Measurements from ENCODE around the gene PITPNC1. TPM values are rescaled to one million over a fixed set of nuclear protein-coding genes. Genes with fewer than 3 reads are reported as not detected.

Gene PITPNC1
- polyA plus RNA-seq, 1 of the 3 experiments (the other 2 are of a cell fraction): 18.4 TPM

DNA sequence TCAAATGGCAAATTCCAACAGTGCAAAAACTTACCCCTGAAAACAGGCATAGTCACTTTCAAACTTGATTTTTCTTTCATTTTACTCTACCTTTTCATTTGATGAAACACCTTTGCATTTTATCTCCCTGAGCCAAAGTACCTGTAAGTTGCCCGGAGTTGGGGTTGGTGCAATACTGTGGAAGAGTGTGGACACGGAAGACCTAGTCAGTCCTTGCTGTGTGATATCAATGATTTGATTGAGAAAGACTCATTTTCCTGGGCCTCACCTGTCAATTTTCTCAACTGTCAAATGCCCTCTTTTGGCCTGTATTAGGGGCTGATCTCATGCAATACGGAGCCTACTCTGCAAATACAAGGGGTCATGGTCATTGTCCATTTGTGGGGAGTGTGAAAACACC lies 22.6 kb downstream of the PITPNC1 start:
- Histone ChIP-seq H3K9me3 (no peaks in the 10 kb centered on the region), H4K20me1 (ENCODE audit: insufficient read depth) (no peaks in the 10 kb centered on the region), H3K4me3 (ENCODE audit: low read depth in 2 of 2, low read length in 1 of 2) (no peak overlapping the region), H3K27ac (ENCODE audit: low read depth in 2 of 2, low read length in 1 of 2) (no peak overlapping the region; a peak in 1 of 4 replicates), H3K4me1 (ENCODE audit: control insufficient read depth in 1 of 2, insufficient read depth in 2 of 2, low read depth in 1 of 2, low read length in 1 of 2) (peaks cover 6% of the 10 kb centered on the region in 2 experiments; a peak in 2 of 4 replicates), H3K79me2 (ENCODE audit: insufficient read depth) (peaks cover 52% of the 10 kb centered on the region), H3K4me2 (no peak overlapping the region), H3F3A (replicated peaks; ENCODE audit: insufficient read depth) (peaks cover 7% of the 10 kb centered on the region), H3K36me3 (replicated peaks in 1 of 2; ENCODE audit: control insufficient read depth in 1 of 2, insufficient read depth in 2 of 2, low read length in 1 of 2) (no peaks in the 10 kb centered on the region), H3K9me2 (no peaks in the 10 kb centered on the region), H3K9ac (no peak overlapping the region), H2AFZ (ENCODE audit: low read depth) (no peak overlapping the region), H3K27me3 (ENCODE audit: insufficient read depth) (no peaks in the 10 kb centered on the region)
- CTCF ChIA-PET: interaction anchor here (1.2 kb wide), 1 partner anchor 13 kb away, joined by 6 read pairs; no protein-coding TSS in a partner anchor
- WGBS (ENCODE audit: low lambda C conversion rate): 93% methylated on average over 3 of the region's 3 CpGs
- POLR2A ChIA-PET: no interaction called here
- DNase-seq: no peak
- TF ChIP-seq RFX5 (IDR thresholded peaks at IDR 0.05; ENCODE audit: low read length) (no peak), TCF12 (IDR thresholded peaks at IDR 0.05) (no peak), NFIC (IDR thresholded peaks at IDR 0.05; ENCODE audit: borderline replicate concordance) (no peak), TAF1 (IDR thresholded peaks at IDR 0.05; ENCODE audit: borderline replicate concordance, low read depth, low read length) (no peak), RAD21 (IDR thresholded peaks at IDR 0.05; ENCODE audit: low read length) (no peak), MEF2A (IDR thresholded peaks at IDR 0.05; ENCODE audit: borderline replicate concordance, low read depth) (no peak), RXRA (IDR thresholded peaks at IDR 0.05; ENCODE audit: borderline replicate concordance, low read depth) (no peak), ELF1 (IDR thresholded peaks at IDR 0.05) (no peak), GABPA (IDR thresholded peaks at IDR 0.05; ENCODE audit: low read depth) (no peak), YY1 (IDR thresholded peaks at IDR 0.05; ENCODE audit: low read depth) (no peak), FOSL2 (IDR thresholded peaks at IDR 0.05; ENCODE audit: borderline replicate concordance, low read depth) (no peak), JUND (IDR thresholded peaks at IDR 0.05) (no peak), REST (IDR thresholded peaks at IDR 0.05; ENCODE audit: low read depth, low read length) (no peak)
- TF ChIP-seq, protein P1, sequence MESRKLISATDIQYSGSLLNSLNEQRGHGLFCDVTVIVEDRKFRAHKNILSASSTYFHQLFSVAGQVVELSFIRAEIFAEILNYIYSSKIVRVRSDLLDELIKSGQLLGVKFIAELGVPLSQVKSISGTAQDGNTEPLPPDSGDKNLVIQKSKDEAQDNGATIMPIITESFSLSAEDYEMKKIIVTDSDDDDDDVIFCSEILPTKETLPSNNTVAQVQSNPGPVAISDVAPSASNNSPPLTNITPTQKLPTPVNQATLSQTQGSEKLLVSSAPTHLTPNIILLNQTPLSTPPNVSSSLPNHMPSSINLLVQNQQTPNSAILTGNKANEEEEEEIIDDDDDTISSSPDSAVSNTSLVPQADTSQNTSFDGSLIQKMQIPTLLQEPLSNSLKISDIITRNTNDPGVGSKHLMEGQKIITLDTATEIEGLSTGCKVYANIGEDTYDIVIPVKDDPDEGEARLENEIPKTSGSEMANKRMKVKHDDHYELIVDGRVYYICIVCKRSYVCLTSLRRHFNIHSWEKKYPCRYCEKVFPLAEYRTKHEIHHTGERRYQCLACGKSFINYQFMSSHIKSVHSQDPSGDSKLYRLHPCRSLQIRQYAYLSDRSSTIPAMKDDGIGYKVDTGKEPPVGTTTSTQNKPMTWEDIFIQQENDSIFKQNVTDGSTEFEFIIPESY (IDR thresholded peaks at IDR 0.05; ENCODE audit: borderline replicate concordance, low read depth): no peak

DNA sequence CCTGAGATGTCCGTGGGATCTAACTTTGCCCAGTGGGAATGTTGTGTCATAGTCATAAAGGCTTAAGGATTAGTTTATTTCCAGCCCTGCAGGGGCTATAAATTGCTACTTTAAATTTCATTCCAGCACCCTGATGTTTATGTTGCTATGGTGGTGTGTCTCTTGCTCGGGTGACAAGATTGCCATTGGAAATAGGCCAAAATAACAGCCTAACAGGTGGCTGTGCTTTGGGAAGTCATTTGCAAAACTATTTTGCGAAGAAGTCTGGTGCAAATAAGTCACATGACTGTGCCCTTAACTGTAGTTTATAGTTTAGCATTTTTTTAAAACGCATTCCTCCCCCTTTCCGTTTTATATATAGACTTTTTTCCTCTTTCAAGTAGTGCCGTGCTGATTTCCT lies 23.1 kb downstream of the PITPNC1 start:
- no peak overlapping the region for H2AFZ ChIP-seq (ENCODE audit: low read depth)

More for the DNA sequence above, 23.1 kb downstream of the PITPNC1 start:
- no peaks in the 10 kb centered on the region for H3K27me3 ChIP-seq (ENCODE audit: insufficient read depth)
- H4K20me1 ChIP-seq (ENCODE audit: insufficient read depth): no peaks in the 10 kb centered on the region
- H3F3A ChIP-seq (replicated peaks; ENCODE audit: insufficient read depth): peaks cover 7% of the 10 kb centered on the region
- H3K4me2 ChIP-seq: no peak overlapping the region
- TF ChIP-seq SIN3A (IDR thresholded peaks at IDR 0.05; ENCODE audit: borderline replicate concordance, low read depth, low read length) (no peak), MEF2A (IDR thresholded peaks at IDR 0.05; ENCODE audit: borderline replicate concordance, low read depth) (no peak), SMC3 (IDR thresholded peaks at IDR 0.05; ENCODE audit: low read depth, low read length) (no peak), GABPA (IDR thresholded peaks at IDR 0.05; ENCODE audit: low read depth) (no peak), FOSL2 (IDR thresholded peaks at IDR 0.05; ENCODE audit: borderline replicate concordance, low read depth) (no peak), MXI1 (IDR thresholded peaks at IDR 0.05; ENCODE audit: low read depth, low read length) (no peak), TCF12 (IDR thresholded peaks at IDR 0.05) (no peak), RFX5 (IDR thresholded peaks at IDR 0.05; ENCODE audit: low read length) (no peak), RXRA (IDR thresholded peaks at IDR 0.05; ENCODE audit: borderline replicate concordance, low read depth) (no peak), GATA2 (CRISPR knock-in tag; IDR thresholded peaks at IDR 0.05) (no peak), NFIC (IDR thresholded peaks at IDR 0.05; ENCODE audit: borderline replicate concordance) (no peak)
- TF ChIP-seq, protein P1 (IDR thresholded peaks at IDR 0.05; ENCODE audit: borderline replicate concordance, low read depth): no peak
- TF ChIP-seq, protein P2, sequence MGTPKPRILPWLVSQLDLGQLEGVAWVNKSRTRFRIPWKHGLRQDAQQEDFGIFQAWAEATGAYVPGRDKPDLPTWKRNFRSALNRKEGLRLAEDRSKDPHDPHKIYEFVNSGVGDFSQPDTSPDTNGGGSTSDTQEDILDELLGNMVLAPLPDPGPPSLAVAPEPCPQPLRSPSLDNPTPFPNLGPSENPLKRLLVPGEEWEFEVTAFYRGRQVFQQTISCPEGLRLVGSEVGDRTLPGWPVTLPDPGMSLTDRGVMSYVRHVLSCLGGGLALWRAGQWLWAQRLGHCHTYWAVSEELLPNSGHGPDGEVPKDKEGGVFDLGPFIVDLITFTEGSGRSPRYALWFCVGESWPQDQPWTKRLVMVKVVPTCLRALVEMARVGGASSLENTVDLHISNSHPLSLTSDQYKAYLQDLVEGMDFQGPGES (IDR thresholded peaks at IDR 0.05; ENCODE audit: low read depth, low read length): no peak
- no peaks in the 10 kb centered on the region for H3K36me3 ChIP-seq (replicated peaks in 1 of 2; ENCODE audit: control insufficient read depth in 1 of 2, insufficient read depth in 2 of 2, low read length in 1 of 2)
- peaks cover 6% of the 10 kb centered on the region in 2 experiments; a peak in 2 of 4 replicates for H3K4me1 ChIP-seq (ENCODE audit: control insufficient read depth in 1 of 2, insufficient read depth in 2 of 2, low read depth in 1 of 2, low read length in 1 of 2)
- H3K9me2 ChIP-seq: no peaks in the 10 kb centered on the region
- DNase-seq: no peak
- H3K4me3 ChIP-seq (ENCODE audit: low read depth in 2 of 2, low read length in 1 of 2): no peak overlapping the region
- no peaks in the 10 kb centered on the region for H3K9me3 ChIP-seq
- WGBS (ENCODE audit: low lambda C conversion rate): 85% methylated on average over 6 of the region's 6 CpGs
- peaks cover 52% of the 10 kb centered on the region for H3K79me2 ChIP-seq (ENCODE audit: insufficient read depth)
- POLR2A ChIA-PET: no interaction called here
- CTCF ChIA-PET: interaction anchor here (0.5 to 1.4 kb wide), 2 partner anchors 21 to 300 kb away, joined by 3 to 8 read pairs; no protein-coding TSS in a partner anchor
- no peak overlapping the region for H3K9ac ChIP-seq
- no peak overlapping the region for H3K27ac ChIP-seq (ENCODE audit: low read depth in 2 of 2, low read length in 1 of 2)
